GM19328 (cell line): ENCODE measurements around the gene ADGRL3.
"Not testable (repeated sequence)": the region's sequence is repeated elsewhere in the genome, so short reads cannot be mapped to it uniquely, and the experiment has no call there.

Experiments
- ATAC-seq: cut with Tn5 transposase; IDR thresholded peaks from one replicate; pipeline ENCODE4 v1.9.1; 2021; ENCODE audit warnings: mild to moderate bottlenecking, moderate library complexity; ENCODE audit not compliant: unreplicated experiment

Gene ADGRL3

DNA sequence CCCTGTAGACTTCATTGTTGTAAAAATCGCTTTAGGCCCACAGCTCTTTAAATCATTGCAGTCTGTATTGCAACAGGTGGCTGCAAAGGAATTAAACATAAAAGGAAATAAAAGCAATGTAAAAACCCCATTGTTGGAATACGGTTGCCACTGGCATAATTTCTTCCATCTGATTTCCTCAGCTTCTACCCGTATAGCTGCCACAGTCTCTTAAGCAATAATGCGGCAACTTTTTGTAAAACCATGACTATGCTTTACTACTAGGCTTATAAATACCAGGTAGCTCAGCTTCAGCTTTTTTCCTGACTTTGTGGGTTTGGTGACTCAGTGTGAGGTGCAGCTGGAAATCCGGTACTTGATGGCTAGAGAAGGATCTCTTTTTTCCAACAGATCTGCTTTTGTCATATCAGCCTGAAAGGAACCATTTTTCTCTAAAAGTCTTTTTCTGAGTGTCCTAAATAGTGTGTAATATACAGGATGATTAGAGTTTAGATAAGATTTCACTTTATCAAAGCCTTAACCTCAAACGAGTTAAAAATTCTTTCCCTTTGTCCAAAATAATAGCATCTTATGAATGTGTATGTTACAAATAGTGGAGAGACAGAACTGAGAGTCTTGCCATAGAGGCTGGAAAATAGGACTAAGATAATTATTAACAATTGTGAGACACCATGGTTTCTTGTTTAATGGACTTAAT is 268.0 kb downstream of the ADGRL3 start:
- no peak for ATAC-seq

DNA sequence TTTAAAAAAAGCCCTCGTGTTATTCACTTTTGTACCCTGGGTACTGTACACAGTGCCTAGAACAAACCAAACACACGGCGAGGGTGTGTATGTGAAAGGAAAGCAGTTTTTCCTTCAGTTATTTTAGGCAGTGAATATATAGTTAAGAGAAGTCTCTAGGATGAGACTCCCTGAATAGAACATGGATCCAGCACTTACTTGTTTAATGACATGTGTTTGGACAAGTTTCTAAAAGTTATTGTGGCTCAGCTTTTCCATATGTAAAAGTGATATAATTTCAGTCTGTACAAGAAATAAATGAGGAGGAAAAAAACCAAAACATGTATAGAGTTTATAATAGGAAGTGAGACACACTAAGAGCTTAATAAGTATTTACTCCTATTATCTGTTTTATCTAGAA is 273.2 kb downstream of the ADGRL3 start:
- ATAC-seq = no peak

DNA sequence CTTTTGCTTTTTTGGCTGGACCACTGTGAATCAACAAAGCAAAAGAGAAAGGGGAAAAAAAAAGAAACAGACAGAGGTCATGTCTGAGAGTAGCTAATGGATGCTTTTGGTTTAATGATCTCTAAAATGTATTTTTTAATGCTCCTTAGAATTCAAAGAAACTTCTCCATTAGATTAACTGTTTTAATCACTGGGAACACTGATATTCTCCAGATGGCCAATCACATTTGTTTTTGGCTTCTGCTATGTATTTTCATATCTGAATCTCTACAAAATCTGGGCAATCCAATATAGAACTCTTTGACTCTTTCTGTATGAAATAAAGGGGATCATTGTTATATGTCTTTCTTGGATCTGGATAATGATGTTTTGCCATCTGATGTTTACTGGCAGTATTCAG is 278.2 kb downstream of the ADGRL3 start:
- ATAC-seq = no peak

DNA sequence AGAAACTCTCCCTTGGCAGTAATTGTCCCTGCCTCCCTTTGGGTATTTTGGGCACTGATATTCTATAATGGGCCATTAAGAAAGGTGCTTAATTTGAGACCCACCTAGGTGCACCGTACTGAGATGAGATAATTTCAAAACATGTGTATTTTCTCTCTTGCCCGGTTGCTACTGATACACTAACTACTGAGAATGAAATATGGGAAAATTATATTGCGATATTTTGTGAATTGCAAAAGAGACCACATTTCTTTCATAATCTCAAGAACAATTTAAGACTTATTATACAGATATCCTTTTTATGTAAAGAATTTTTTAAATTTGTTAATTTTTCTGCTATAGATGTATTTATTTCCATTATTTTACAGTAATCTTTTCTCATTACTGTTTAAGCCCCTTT is 284.9 kb downstream of the ADGRL3 start:
- no peak for ATAC-seq

DNA sequence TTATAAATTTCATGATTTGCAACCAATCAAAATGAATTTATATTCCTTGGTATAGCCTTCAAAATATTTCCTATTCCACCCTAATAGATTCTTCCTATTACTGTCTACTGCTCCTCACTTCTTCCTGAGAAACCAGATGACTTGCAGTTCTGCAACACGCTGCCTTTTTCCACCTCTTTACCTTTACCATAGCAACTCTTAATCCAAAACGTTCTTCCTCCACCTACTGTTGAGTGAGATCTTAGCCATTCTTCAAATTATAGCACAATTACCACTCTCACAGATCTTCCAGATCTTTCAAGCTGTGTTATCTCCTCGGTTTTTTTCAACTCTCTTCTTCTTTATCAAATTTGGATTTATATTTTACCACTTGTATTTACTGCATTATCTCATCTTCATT is 289.8 kb downstream of the ADGRL3 start:
- no peak for ATAC-seq

DNA sequence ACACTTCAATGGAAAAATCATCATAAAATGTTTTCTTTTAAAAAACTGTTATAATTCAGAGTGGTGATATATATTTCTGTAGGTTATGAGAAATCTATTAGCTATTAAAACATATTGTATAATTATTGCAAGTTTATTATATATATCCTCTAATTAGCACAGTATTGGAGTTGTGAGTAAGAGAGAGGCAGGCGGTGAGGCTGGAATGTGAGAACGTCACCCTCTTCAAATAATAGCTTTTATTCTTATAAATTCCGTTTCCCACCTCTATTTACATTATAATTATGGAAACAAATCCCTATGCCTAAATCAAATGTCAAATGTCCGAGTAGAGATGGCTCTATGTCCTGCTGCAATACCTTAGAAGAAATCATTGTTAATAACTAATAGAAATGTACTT is 292.9 kb downstream of the ADGRL3 start:
- ATAC-seq = no peak

DNA sequence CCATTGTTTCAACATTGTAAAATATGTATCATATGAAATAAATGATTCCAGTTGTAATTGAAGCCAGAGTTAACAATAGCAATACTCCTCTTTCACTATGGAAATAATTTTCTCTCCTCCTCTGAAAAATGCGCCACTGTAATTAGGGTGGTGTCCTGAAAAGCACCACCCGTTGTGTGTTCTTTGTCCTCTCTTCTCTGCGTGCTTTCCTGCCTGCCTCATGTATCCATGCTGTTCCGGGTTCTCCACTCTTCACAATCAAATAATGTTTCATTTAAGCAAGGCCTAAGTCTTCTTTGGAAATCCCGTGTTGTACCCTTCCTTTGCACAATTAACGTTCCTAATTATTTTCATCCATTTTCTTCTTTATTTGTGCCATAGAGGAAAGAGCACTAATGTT is 293.3 kb downstream of the ADGRL3 start:
- ATAC-seq = no peak

DNA sequence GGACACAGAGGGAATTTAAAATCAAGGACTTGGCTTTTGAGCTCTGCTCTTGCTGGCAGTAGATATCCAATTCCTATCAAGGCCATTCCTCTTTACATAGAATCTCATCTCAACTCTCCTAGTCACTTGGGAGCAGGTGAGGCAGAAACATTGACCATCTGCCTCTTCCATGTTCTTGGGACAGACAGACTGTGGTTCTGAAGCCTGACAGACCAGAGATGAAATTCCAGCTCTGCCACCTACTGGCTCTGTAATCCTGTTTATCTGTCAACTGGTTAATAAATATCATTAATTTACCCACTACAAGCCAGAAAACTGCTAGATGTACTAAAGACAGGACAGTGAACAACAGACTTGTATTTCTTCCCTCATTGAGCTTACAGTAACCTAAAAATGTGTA is 300.8 kb downstream of the ADGRL3 start:
- ATAC-seq = no peak

DNA sequence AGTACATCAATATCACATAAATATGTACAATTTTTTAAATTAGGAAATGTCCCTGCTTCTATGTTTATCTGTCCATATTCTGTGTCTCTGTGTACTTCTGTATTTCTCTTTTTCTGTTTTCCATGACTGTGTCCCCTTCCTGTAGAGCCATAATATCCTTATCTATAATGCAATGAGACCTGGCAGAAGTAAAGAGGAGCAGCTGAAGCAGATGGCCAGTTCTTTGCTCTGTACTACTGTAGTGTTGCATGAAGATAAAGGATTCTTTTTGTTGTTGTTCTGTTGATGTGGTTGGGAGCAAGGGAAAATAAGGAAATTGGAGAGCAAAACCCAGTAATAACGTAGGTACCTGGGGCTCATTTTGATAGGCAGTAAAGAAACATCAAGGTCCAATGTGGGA is 301.7 kb downstream of the ADGRL3 start:
- ATAC-seq = no peak

DNA sequence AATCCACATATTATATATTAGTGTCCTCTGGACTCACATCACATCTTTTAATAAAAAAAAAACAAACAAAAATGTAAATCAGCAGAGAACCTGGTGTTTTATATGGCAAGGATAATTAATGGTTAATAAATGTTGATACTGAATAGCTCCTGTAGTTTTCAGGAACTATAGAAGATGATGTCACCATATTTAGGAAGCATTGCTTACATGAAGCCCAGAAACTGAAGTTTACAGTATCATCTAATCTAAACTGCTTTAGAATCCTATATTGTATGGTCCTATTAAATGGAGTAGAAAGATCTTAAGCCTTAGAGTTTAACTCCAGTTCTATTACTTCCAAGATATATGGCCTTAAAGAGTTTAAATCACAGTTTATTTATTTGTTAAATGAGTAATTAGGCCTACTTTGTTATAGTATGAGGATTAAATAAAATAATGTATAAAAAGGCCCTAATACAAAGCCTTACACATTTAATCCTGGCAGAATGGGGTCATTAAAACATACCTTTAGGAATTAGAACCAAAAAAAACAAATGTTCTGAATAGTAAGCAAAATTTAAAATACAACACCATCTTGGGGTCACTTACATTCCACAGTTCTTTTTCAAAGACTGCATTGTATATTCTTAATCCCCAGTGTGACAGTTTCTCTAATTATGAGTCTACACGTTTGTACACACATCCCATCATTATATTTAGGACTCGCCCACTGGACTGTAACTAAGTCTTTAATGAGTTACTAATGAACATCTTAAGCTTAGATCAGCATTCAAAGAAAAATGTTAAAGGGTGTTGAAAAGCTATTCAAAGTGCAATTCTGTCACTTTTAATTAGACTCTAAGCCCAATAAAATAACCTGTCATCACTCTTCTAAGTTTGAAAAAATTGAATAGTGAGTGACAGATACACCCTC is 305.9 kb downstream of the ADGRL3 start:
- ATAC-seq = no peak

DNA sequence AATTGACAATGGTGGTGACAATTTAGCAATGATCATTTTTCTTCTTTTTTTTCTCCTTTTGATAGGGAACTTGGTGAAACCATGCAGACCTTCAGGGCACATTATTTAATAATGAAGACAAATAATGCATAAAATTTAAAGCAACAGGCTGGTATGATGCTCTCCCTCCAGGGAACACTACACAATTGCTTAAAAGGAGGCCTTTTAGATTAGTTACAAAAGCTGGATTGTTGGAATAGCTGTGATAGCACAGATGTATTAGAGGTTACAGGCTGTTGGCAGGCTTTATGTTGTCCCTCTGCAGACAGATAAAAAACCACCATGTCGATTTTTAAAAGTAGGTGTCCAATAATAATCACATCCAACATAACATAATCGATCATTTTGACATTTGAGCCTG is 307.0 kb downstream of the ADGRL3 start:
- no peak for ATAC-seq

DNA sequence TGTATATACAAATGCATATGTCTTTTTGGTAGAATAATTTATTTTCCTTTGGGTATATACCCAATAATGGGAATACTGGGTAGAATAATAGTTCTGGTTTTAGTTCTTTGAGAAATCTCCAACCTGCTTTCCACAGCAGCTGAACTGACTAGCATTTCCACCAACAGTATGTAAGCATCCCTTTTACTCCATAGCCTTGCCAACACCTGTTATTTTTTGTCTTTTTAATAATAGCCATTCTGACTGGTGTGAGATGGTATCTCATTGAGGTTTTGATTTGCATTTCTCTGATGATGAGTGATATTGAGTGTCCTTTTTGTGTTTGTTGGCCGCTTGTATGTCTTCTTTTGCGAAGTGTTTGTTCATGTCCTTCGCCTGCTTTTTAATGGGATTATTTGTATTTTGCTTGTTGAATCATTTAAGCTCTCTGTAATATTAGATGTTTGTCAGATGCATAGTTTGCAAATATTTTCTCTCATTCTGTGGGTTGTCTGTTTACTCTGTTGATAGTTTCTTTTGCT is 309.7 kb downstream of the ADGRL3 start:
- ATAC-seq = not testable (repeated sequence)

DNA sequence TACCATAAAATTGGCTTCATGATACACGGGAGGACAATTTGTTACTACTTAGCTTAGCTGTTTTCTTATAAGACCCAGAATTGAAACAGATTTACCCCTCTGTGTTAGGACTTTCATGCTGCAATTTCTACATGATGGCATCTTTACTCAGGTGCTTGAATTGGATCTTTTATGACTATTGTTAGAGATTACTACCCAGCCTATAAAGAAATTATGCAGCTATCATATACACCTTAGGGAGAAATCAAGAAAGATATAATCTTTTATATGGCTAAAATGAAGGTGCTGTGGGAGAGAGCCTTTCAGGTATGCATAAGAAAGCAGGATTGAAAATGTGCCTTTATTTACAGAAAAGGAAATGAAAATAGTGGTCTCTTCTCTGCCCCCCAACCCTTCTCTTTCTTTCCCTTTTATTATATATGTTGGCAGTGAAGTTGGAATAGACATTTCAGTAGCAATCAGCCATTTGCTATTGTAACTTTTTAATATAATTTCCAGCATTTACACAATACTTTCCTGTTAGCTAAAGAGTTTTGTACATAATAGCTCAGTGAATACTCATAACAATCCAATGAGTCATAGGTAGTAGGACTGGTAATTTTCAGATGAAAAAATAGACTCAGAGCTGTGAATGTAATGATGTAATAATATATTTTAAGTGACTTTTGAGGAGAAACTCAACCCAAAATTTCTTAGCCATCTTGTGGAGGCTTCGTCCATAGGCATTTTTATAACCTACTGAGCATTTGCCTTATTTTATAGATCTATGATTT is 311.8 kb downstream of the ADGRL3 start:
- ATAC-seq = no peak

DNA sequence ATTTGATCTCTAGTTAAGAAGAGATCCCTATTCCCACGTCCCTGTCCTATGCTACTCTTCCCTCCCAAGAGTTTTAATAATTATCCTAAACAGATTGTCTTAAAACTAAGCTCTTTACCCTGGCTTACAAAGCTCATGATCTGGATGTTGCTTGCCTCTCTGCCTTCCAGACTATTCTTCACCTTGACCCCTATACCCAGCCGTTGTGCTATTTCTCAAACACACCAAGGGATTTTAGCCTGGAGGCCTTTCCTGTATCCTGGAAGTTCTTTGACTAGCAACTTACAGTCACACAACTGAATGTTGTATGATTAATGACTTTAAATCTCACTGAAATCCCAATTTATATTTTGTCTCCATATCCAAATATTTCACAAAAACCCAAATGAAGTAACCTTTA is 314.9 kb downstream of the ADGRL3 start:
- no peak for ATAC-seq

DNA sequence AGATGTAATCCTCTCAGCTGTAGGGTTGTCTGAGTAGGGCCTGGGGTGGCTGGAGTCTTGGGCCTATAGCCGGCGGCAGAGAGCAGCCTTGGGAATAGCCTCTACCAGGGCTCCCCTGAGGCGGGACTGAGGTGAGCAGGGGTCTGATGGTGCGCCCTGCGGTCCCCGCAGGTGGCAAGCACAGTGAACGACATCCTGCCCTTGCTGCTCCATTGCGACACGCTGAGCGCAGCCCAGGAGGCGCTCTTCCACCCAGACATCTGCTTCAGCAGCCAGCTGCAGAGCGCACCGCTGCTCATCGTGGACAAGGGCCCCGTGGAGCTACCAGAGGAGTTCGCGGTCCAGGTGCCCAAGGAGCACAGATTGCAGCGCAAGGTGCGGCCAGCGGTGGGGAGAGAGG is 317.0 kb downstream of the ADGRL3 start:
- ATAC-seq = no peak

DNA sequence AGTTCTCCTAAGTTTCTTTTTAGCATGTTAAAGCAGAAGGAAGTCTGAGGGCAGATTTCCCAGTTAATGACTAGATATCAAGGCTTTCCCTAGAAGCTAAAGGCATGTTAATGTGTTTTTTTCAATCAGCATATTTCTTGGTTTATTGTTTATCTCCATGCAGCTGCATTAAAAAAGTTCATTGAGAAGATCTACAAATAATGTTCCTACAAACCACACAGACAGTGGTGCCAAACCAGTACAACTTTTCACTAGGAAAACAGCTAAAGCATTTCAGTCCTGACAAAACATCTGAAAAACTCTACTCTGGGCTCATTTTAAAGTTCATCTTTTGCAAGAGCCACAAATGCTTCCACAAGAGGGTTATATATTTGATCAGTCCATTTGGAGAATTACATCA is 320.0 kb downstream of the ADGRL3 start:
- ATAC-seq = no peak

DNA sequence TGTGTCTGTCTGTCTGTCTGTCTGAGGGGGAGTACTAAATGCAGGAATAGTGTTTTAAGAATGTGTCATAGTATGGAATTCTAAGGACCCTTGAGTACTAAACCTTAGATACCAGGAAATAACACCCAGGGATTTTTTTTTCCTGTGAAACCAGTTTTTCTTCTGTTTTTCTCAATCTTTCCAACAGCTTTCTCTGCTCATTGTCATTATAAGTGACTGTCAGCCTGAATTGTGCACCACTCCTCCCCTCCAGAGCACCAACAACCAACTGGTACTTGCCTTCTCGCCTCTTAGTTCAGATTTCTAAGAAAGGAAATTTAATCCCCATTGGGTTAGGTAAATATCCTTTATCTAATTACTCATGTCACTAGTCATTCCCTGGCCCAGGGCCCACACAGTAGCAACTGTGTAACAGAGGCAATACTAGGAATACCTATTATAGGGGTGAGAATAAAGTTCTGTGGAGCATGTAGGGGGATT is 320.6 kb downstream of the ADGRL3 start:
- ATAC-seq = no peak

DNA sequence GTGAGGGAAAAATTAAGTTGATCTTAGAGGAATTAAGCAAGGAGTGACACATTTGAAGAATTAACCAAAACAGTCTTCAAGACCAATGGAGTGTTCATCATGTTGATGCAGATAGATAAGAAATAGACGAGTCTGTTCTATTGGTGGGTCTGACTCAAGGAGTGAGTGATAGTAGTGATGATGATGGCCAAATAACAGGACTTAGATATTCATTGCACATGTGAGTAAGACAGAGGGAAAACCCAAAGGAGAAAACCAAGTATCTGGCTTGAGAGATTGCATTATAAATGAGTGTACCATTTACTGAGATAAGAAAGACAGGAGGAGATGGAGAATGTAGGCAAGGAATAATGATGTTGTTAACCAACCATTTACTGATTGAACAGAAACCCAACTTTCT is 321.3 kb downstream of the ADGRL3 start:
- ATAC-seq = no peak

DNA sequence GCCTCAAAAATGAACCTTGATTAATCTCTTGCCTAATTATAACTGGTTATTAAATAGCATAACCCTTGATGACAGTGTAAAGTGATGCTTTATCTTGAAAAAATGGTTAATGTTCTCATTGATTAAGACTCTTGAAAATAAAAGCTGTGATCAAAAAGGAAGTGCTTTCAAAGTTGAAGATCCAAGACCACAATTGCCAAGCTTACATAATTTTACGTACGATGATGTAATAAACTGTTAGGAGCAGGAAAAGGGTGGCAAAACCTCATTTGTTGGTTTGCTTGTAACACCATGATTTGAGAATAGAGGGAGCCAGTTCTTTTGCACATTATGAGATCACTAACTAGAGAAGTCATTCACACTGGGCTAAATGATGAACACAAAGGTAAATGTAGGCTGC is 322.2 kb downstream of the ADGRL3 start:
- no peak for ATAC-seq

DNA sequence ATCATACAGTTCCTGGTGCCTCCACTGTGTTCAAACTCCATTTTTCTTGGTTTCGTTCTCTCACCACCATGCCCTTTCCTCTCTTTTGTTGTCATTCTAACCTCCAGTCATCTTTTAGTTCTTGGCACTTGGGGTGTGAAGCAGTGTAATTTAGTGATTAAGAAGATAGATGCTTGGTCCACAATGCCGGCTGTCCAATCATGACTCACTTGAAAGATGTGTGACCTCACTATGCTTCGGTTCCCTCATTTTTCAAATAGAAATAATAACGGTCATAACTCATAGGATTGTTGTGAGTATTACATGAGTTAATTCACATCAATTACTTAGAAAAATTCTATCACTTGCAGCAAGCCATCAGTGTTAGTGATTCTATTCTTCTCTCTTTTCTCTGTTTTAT is 327.8 kb downstream of the ADGRL3 start:
- ATAC-seq = no peak

DNA sequence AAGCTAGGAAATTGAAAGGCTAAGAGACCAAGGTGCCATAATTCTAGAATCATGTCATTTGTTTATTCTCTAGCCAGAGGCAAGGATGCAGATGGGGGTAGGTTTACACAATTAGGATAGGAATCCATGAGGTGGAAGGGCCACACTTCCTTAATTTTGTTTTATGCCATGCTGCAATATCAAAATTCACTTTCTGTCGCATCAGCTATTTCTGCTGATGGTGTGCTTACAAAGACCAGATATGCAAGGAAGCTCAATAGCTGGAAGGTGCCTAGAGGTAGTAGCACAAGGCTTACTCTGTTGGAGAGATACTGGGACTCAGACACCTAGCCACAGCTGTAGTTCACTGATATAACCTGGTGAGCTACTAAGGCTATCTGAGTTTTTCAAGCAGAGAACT is 328.5 kb downstream of the ADGRL3 start:
- no peak for ATAC-seq
